ENCODE measurements around the gene TDRD12.

TDRD12 gene

DNA sequence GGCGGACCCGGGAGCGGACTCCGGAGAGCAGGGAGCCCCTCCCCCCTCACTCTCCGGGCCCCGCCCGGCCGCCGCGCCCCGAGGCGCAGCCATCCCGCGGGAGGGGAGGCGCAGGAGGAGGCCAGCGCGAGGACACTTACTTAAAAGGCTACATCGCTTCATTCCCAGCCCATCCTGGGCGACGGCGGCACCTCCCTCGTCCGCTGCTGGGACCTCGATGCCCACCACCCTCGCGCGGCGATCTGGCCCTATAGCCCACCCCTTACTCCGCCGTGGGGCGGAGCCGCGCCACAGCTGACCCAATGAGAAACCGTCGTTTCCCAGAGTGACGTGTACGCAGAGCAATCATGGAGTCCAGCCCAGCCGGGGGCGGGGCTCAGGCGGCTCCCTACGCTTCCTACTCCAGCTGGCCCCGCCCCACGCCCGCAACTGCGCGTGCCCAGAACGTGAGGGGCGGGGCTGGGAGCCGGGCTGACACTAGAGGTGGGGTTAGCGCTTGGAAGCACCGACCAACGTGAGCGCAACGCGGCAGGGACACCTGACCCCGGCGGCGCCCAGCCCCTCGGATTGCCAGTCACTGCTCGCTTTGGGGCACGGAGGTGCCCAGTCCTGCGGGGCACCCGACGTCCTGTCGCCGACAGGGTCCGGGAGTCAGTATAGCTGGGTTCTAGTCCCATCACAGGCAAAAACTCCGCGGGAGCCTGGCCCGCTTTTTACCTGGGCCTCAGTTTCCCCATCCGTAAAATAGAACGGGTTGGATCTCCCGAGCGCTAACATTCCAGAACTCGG lies 44.4 kb upstream of the TDRD12 start, which contains the start of gene ANKRD27:
TSS of gene ANKRD27 (minus strand) at position 250 of the 789 bp plus-strand sequence. CDS start 16,165 bp downstream, outside the sequence.
- DNase-seq (ENCODE audit: low read depth): peak; percentile 98
- H3K4me3 ChIP-seq (replicated peaks; ENCODE audit: low read depth, low read length): peak within 1 kb of the TSS; percentile 90
- TF ChIP-seq, protein P1, sequence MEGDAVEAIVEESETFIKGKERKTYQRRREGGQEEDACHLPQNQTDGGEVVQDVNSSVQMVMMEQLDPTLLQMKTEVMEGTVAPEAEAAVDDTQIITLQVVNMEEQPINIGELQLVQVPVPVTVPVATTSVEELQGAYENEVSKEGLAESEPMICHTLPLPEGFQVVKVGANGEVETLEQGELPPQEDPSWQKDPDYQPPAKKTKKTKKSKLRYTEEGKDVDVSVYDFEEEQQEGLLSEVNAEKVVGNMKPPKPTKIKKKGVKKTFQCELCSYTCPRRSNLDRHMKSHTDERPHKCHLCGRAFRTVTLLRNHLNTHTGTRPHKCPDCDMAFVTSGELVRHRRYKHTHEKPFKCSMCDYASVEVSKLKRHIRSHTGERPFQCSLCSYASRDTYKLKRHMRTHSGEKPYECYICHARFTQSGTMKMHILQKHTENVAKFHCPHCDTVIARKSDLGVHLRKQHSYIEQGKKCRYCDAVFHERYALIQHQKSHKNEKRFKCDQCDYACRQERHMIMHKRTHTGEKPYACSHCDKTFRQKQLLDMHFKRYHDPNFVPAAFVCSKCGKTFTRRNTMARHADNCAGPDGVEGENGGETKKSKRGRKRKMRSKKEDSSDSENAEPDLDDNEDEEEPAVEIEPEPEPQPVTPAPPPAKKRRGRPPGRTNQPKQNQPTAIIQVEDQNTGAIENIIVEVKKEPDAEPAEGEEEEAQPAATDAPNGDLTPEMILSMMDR (IDR thresholded peaks at IDR 0.05; ENCODE audit: low read length, missing control alignments): no peak

DNA sequence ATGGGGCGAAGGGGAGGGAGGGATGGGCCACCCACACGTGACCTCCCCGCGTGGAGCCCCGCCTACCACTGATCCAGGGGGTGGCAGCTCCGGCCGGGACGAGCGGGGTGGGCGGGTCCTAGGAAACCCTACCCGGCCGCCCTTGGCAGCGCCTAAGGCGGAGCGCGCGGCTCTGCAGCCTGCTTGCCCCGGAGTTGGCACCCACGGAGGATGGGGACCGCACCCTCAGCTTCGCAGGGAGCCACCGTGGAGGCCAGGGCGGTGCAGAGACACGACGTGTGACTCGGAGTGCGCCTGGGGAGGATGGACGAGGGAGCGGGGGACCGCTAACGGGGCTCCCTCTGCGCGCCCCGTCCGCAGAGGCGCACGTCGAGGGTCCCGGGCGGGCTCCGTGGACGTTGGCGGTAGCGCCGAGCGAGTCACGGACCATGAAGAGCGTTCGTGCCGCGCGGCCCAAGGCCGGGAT lies 43.8 kb upstream of the TDRD12 start, which contains the start of gene RGS9BP:
TSS of gene RGS9BP (plus strand) at position 129 of the 466 bp plus-strand sequence. CDS start 416 bp downstream, outside the sequence.
- DNase-seq (ENCODE audit: low read depth): peak; percentile 73
- TF ChIP-seq, protein P1 (IDR thresholded peaks at IDR 0.05; ENCODE audit: low read length, missing control alignments): no peak
- H3K4me3 ChIP-seq (replicated peaks; ENCODE audit: low read depth, low read length): peak within 1 kb of the TSS; percentile 90

DNA sequence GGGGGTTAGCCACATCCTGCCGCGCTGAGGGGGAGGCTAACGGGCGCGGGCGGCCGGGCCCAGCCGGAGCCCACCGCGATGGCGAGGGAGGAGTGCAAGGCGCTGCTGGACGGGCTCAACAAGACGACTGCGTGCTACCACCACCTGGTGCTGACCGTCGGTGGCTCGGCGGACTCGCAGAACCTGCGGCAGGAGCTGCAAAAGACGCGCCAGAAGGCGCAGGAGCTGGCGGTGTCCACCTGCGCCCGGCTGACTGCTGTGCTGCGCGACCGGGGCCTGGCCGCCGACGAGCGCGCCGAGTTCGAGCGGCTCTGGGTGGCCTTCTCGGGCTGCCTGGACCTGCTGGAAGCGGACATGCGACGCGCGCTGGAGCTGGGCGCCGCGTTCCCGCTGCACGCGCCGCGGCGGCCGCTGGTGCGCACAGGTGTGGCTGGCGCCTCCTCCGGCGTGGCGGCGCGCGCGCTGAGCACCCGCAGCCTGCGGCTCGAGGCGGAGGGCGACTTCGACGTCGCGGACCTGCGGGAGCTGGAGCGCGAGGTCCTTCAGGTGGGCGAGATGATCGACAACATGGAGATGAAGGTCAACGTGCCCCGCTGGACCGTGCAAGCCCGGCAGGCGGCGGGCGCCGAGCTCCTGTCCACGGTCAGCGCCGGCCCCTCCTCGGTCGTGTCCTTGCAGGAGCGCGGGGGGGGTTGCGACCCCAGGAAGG lies 43.2 kb upstream of the TDRD12 start:
- DNase-seq (ENCODE audit: low read depth): no peak
- TF ChIP-seq, protein P1 (IDR thresholded peaks at IDR 0.05; ENCODE audit: low read length, missing control alignments): no peak
- H3K4me3 ChIP-seq (replicated peaks; ENCODE audit: low read depth, low read length): peak overlapping the region; percentile 90

DNA sequence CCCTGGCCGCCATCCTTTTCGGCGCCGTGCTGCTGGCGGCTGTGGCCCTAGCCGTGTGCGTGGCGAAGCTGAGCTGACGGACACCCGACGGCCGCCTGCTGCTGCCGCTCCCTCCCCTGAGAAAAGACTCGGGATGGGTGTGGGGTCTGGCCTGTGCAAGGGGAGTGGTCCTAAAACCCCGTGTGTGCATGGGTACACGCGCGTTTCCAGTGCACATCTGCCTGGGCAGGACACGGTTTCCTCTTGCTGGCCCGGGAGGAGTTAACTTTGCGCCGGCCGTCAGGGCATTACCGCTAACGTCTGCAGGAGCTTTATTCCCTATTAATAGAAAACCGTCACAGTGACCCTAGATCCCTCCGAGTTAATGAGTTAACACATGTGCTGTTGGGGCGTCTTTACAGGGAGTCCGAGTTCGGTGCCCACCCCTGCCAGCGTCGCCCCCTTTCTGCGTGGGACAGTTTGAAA lies 42.6 kb upstream of the TDRD12 start:
- no peak overlapping the region for H3K4me3 ChIP-seq (replicated peaks; ENCODE audit: low read depth, low read length)
- no peak for DNase-seq (ENCODE audit: low read depth)
- TF ChIP-seq, protein P1 (IDR thresholded peaks at IDR 0.05; ENCODE audit: low read length, missing control alignments): no peak

DNA sequence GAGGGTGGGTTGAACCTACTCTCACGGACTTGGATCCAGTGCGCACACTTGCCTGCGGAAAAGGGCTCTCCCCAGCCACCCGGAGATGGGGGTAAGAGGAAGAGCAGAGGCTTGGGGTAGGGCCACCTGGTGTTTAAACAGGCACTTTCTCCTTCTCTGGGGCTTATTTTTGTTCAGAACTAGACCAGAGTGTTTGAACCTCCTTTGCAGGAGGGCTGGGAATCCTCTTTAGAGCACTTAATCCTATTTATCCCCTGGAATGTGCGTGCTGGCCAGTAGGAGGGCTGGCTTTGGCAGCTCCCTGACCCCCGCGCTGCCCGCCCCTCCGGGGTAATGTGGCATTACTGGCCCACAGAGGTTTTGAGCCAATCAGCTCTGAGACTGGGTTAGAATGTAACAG lies 41.9 kb upstream of the TDRD12 start:
- no peak for DNase-seq (ENCODE audit: low read depth)
- H3K4me3 ChIP-seq (replicated peaks; ENCODE audit: low read depth, low read length): no peak overlapping the region
- TF ChIP-seq, protein P1 (IDR thresholded peaks at IDR 0.05; ENCODE audit: low read length, missing control alignments): no peak

DNA sequence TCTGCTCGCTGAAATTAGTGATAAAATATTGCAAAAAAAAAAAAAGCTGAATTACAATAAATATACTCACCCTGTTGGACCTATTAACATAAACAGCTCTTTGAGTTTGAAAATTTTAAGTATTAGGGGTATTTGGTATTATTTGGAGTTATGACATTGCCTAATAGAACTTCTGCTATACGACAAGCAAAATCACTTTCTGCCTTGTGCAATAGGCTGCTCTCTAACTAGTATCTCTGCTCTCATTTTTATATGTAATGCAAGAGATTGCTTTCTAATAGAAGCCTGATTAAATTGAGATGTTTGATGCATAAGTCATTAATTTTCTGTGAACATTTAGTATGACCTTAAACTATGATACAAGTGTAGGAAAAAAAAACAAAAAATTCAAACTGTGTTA lies 38.6 kb upstream of the TDRD12 start:
- H3K4me3 ChIP-seq (replicated peaks; ENCODE audit: low read depth, low read length): no peak overlapping the region
- TF ChIP-seq, protein P1 (IDR thresholded peaks at IDR 0.05; ENCODE audit: low read length, missing control alignments): no peak
- no peak for DNase-seq (ENCODE audit: low read depth)
